Liver (tissue), 3 donors: ENCODE results near the gene COBL.
A peak's percentile ranks its signal among the peaks of the same experiment; 100 is the strongest.

Experiments
- CTCF ChIP-seq: fragments of 150-350 bp; IDR thresholded peaks from 2 replicates; pipeline ENCODE4 v1.5.1; 2017; ENCODE audit warnings: improper control_type of control experiment, low read depth, low read length; ENCODE audit not compliant: missing input control
- FOXA2 ChIP-seq: IDR thresholded peaks from 2 replicates; pipeline ENCODE4 v1.6.1; 2016; ENCODE audit warnings: antibody characterized with exemption
- GABPA ChIP-seq, 2 donors: IDR thresholded peaks in 1 of 2; conservative IDR thresholded peaks in 1 of 2; 2 replicates each; pipeline ENCODE4 v1.6.1; 2016; ENCODE audit warnings: antibody characterized with exemption in 2 of 2, mild to moderate bottlenecking in 1 of 2, moderate library complexity in 1 of 2
- JUND ChIP-seq, 2 donors: IDR thresholded peaks; 2 replicates each; pipeline ENCODE4 v1.6.1; 2016; ENCODE audit warnings: antibody characterized with exemption in 2 of 2
- MAX ChIP-seq: IDR thresholded peaks from 2 replicates; pipeline ENCODE4 v1.6.1; 2016; ENCODE audit warnings: antibody characterized with exemption
- RAD21 ChIP-seq, 2 donors: IDR thresholded peaks; 2 replicates each; pipeline ENCODE4 v1.6.1; 2016; ENCODE audit warnings: antibody characterized with exemption in 2 of 2, mild to moderate bottlenecking in 2 of 2
- REST ChIP-seq: IDR thresholded peaks from 2 replicates; pipeline ENCODE4 v1.6.1; 2016; ENCODE audit warnings: antibody characterized with exemption, mild to moderate bottlenecking
- TAF1 ChIP-seq: conservative IDR thresholded peaks from 2 replicates; pipeline ENCODE4 v1.6.1; 2016; ENCODE audit warnings: antibody characterized with exemption, mild to moderate bottlenecking
- donor health status: healthy.
- donor health status: healthy.

- TF ChIP-seq TAF1 (no peak), CTCF (no peak), REST (no peak), FOXA2 (no peak), RAD21 (IDR thresholded peaks at IDR 0.05) (peak in 1 of 2 donors; percentile 47), GABPA (IDR thresholded peaks at IDR 0.05 in 1 of 2, conservative IDR thresholded peaks at IDR 0.05 in 1 of 2) (no peak), JUND (IDR thresholded peaks at IDR 0.05) (no peak), MAX (no peak)
These were observed 194.6 kb downstream of the COBL start for GRCh38 chr7:51121931-51122425.
